GM18870 (cell line): ENCODE measurements around the gene FGD6.
"Not testable (repeated sequence)": the region's sequence is repeated elsewhere in the genome, so short reads cannot be mapped to it uniquely, and the experiment has no call there.

Experiments used
- ATAC-seq: cut with Tn5 transposase; IDR thresholded peaks from one replicate; pipeline ENCODE4 v1.9.1; 2021; ENCODE audit warnings: moderate library complexity; ENCODE audit not compliant: unreplicated experiment

The FGD6 gene

GRCh38 chr12:95217377-95218149 is at the start of gene FGD6, which contains the start of gene VEZT:
Gene FGD6 (minus strand): TSS chr12:95217467. CDS start chr12:95217240, 227 bp downstream.
Gene VEZT (plus strand): TSS chr12:95217807. CDS start chr12:95217851, 44 bp downstream.
- ATAC-seq, result peak; percentile 92

- ATAC-seq, result no peak
Measured at GRCh38 chr12:95266254-95266653, 49.0 kb upstream of the FGD6 start.

GRCh38 chr12:95265765-95266164 is 48.5 kb upstream of the FGD6 start:
- no peak for ATAC-seq

- ATAC-seq, result no peak
Measured at GRCh38 chr12:95262808-95263207, 45.5 kb upstream of the FGD6 start.

GRCh38 chr12:95261109-95261508 is 43.8 kb upstream of the FGD6 start:
- ATAC-seq, result no peak

- no peak for ATAC-seq
Measured at GRCh38 chr12:95259368-95259767, 42.1 kb upstream of the FGD6 start.

- no peak for ATAC-seq
Measured at GRCh38 chr12:95258803-95259202, 41.5 kb upstream of the FGD6 start.

- no peak for ATAC-seq
Measured at GRCh38 chr12:95258151-95258550, 40.9 kb upstream of the FGD6 start.

GRCh38 chr12:95257541-95257940 is 40.3 kb upstream of the FGD6 start:
- ATAC-seq, result no peak

- ATAC-seq, result no peak
Measured at GRCh38 chr12:95253386-95253785, 36.1 kb upstream of the FGD6 start.

- no peak for ATAC-seq
Measured at GRCh38 chr12:95248604-95249360, 31.5 kb upstream of the FGD6 start.

GRCh38 chr12:95248095-95248494 is 30.8 kb upstream of the FGD6 start:
- no peak for ATAC-seq

GRCh38 chr12:95244350-95244749 is 27.1 kb upstream of the FGD6 start:
- no peak for ATAC-seq

- no peak for ATAC-seq
Measured at GRCh38 chr12:95243497-95244183, 26.4 kb upstream of the FGD6 start.

- ATAC-seq, result no peak
Measured at GRCh38 chr12:95241761-95242506, 24.7 kb upstream of the FGD6 start.

- not testable (repeated sequence) for ATAC-seq
Measured at GRCh38 chr12:95241138-95241537, 23.9 kb upstream of the FGD6 start.

GRCh38 chr12:95240556-95240955 is 23.3 kb upstream of the FGD6 start:
- ATAC-seq, result no peak

GRCh38 chr12:95239835-95240234 is 22.6 kb upstream of the FGD6 start:
- ATAC-seq, result not testable (repeated sequence)

GRCh38 chr12:95239216-95239615 is 21.9 kb upstream of the FGD6 start:
- no peak for ATAC-seq

GRCh38 chr12:95238150-95238549 is 20.9 kb upstream of the FGD6 start:
- no peak for ATAC-seq

GRCh38 chr12:95237315-95237714 is 20.0 kb upstream of the FGD6 start:
- ATAC-seq, result no peak
